MM.1S (cell line): Measurements from ENCODE around the gene GPR180.
A peak's percentile ranks its signal among the peaks of the same experiment; 100 is the strongest.

ENCODE experiments used
- DNase-seq: peaks from one replicate; pipeline ENCODE4 v3.0.0-alpha.2; 2015
- H2AFZ ChIP-seq: fragments of 300-600 bp; sonication (generic); 2 replicates; pipeline ENCODE4 v1.6.0; 2016; ENCODE audit warnings: antibody characterized with exemption, low read length
- H3F3A ChIP-seq: fragments of 300-600 bp; sonication (generic); 2 replicates; pipeline ENCODE4 v1.6.1; 2016; ENCODE audit warnings: mild to moderate bottlenecking, antibody characterized with exemption, low read length, moderate library complexity, mixed read lengths; ENCODE audit not compliant: insufficient read depth
- H3K27ac ChIP-seq: fragments of 300-600 bp; sonication (generic); 2 replicates; pipeline ENCODE4 v1.5.1; 2016; ENCODE audit warnings: mild to moderate bottlenecking, low read length
- H3K27me3 ChIP-seq: fragments of 300-600 bp; sonication (generic); replicated peaks from 2 replicates; pipeline ENCODE4 v1.6.0; 2016; ENCODE audit warnings: low read length; ENCODE audit not compliant: insufficient read depth
- H3K36me3 ChIP-seq: fragments of 300-600 bp; sonication (generic); replicated peaks from 2 replicates; pipeline ENCODE4 v1.6.1; 2016; ENCODE audit warnings: mild to moderate bottlenecking, low read length, mixed read lengths; ENCODE audit not compliant: insufficient read depth
- H3K4me1 ChIP-seq: fragments of 300-600 bp; sonication (generic); 2 replicates; pipeline ENCODE4 v1.6.1; 2016; ENCODE audit warnings: low read length, mixed read lengths
- H3K4me2 ChIP-seq: fragments of 300-600 bp; sonication (generic); 2 replicates; pipeline ENCODE4 v1.6.0; 2016; ENCODE audit warnings: low read depth, low read length
- H3K4me3 ChIP-seq: fragments of 300-600 bp; sonication (generic); 2 replicates; pipeline ENCODE4 v1.5.1; 2016; ENCODE audit warnings: low read length, mixed read lengths
- H3K79me2 ChIP-seq: fragments of 300-600 bp; sonication (generic); 2 replicates; pipeline ENCODE4 v1.6.1; 2016; ENCODE audit warnings: mixed run types, low read length, mixed read lengths
- H3K9ac ChIP-seq: fragments of 300-600 bp; sonication (generic); 2 replicates; pipeline ENCODE4 v1.6.1; 2016; ENCODE audit warnings: low read length, mixed read lengths
- H3K9me2 ChIP-seq: fragments of 300-600 bp; sonication (generic); replicated peaks from 2 replicates; pipeline ENCODE4 v1.6.1; 2016; ENCODE audit warnings: mild to moderate bottlenecking, low read length, mixed read lengths; ENCODE audit not compliant: insufficient read depth
- H3K9me3 ChIP-seq: fragments of 300-600 bp; sonication (generic); replicated peaks from 2 replicates; pipeline ENCODE4 v1.6.1; 2016; ENCODE audit warnings: mild to moderate bottlenecking, low read length, mixed read lengths; ENCODE audit not compliant: insufficient read depth
- H4K20me1 ChIP-seq: fragments of 300-600 bp; sonication (generic); 2 replicates; pipeline ENCODE4 v1.6.1; 2016; ENCODE audit warnings: mild to moderate bottlenecking, low read length, moderate library complexity, mixed read lengths; ENCODE audit not compliant: insufficient read depth
- CTCF ChIP-seq: fragments of 300-600 bp; sonication (generic); IDR thresholded peaks from 2 replicates; pipeline ENCODE4 v1.5.1; 2016; ENCODE audit warnings: antibody characterized with exemption, low read length, mixed read lengths
- EZH2 ChIP-seq: fragments of 300-600 bp; sonication (generic); optimal IDR thresholded peaks from 2 replicates; pipeline ENCODE3; 2017; ENCODE audit warnings: low read depth, mild to moderate bottlenecking, antibody characterized with exemption, low read length, mixed read lengths
- EZH2phosphoT487 ChIP-seq: fragments of 300-600 bp; sonication (generic); IDR thresholded peaks from 2 replicates; pipeline ENCODE4 v1.6.1; 2018; ENCODE audit warnings: antibody characterized with exemption, low read length

GPR180 gene

GRCh38 chr13:94660695-94661326 lies 59.2 kb downstream of the GPR180 start:
- Histone ChIP-seq H3K27ac (no peak overlapping the region), H3K9me3 (no peaks in the 10 kb centered on the region), H2AFZ (peak overlapping the region; percentile 8; the same call in 1 of the 2 replicates)

GRCh38 chr13:94661406-94661805 lies 59.7 kb downstream of the GPR180 start:
- H3K36me3 ChIP-seq: no peaks in the 10 kb centered on the region
- DNase-seq: no peak
- no peak overlapping the region for H3K4me2 ChIP-seq
- no peak for TF ChIP-seq EZH2
- TF ChIP-seq CTCF: no peak
- no peak for TF ChIP-seq EZH2phosphoT487
- H3K4me3 ChIP-seq: no peak overlapping the region
- H3K4me1 ChIP-seq: peaks cover 3% of the 10 kb centered on the region; the same call in 1 of the 2 replicates
- H3K27ac ChIP-seq: no peak overlapping the region
- H3K27me3 ChIP-seq: no peaks in the 10 kb centered on the region
- no peaks in the 10 kb centered on the region for H3K79me2 ChIP-seq
- H3K9ac ChIP-seq: no peak overlapping the region
- H4K20me1 ChIP-seq: no peaks in the 10 kb centered on the region
- no peaks in the 10 kb centered on the region for H3K9me2 ChIP-seq
- H3F3A ChIP-seq: no peaks in the 10 kb centered on the region
- H3K9me3 ChIP-seq: no peaks in the 10 kb centered on the region
- H2AFZ ChIP-seq: no peak overlapping the region

More at GRCh38 chr13:94660695-94661326, 59.2 kb downstream of the GPR180 start:
- Histone ChIP-seq H3K27me3 (no peaks in the 10 kb centered on the region), H4K20me1 (no peaks in the 10 kb centered on the region), H3K4me1 (peaks cover 3% of the 10 kb centered on the region; the same call in 1 of the 2 replicates), H3K9me2 (no peaks in the 10 kb centered on the region), H3K9ac (no peak overlapping the region), H3K36me3 (no peaks in the 10 kb centered on the region), H3K4me2 (peak overlapping the region; percentile 18; the same call in 1 of the 2 replicates), H3K4me3 (no peak overlapping the region), H3F3A (no peaks in the 10 kb centered on the region), H3K79me2 (no peaks in the 10 kb centered on the region)
- no peak for TF ChIP-seq EZH2phosphoT487
- no peak for TF ChIP-seq EZH2
- peak; percentile 41 for TF ChIP-seq CTCF
- DNase-seq: peak; percentile 57

- Histone ChIP-seq H3K4me1 (peaks cover 3% of the 10 kb centered on the region; the same call in 1 of the 2 replicates), H3K9ac (no peak overlapping the region), H3K27me3 (no peaks in the 10 kb centered on the region), H3K4me3 (no peak overlapping the region), H2AFZ (no peak overlapping the region), H3F3A (no peaks in the 10 kb centered on the region), H3K4me2 (no peak overlapping the region), H3K36me3 (no peaks in the 10 kb centered on the region), H3K79me2 (no peaks in the 10 kb centered on the region), H3K27ac (no peak overlapping the region), H4K20me1 (no peaks in the 10 kb centered on the region), H3K9me3 (no peaks in the 10 kb centered on the region), H3K9me2 (no peaks in the 10 kb centered on the region)
- no peak for DNase-seq
- TF ChIP-seq CTCF (no peak), EZH2 (no peak), EZH2phosphoT487 (no peak)
These were observed 60.8 kb downstream of the GPR180 start for GRCh38 chr13:94662274-94662945.
